Thoracic aorta endothelial cell (primary cell): ENCODE measurements around the gene RAF1. TPM values are rescaled to one million over a fixed set of nuclear protein-coding genes. Genes with fewer than 3 reads are reported as not detected.

Source experiments
- small RNA-seq: library from RNA; depleted of rRNA; stranded (forward); fragments of <200 nt; gene quantifications from one replicate; pipeline ENCODE3, GENCODE V24; 2012
- total RNA-seq: library from RNA; depleted of rRNA; stranded (reverse); fragments of >200 nt; gene quantifications from 2 replicates; pipeline ENCODE4 v1.2.3, GENCODE V29; 2012

RAF1 gene
- 86.0 and 92.1 TPM in 2 replicates for total RNA-seq

DNA sequence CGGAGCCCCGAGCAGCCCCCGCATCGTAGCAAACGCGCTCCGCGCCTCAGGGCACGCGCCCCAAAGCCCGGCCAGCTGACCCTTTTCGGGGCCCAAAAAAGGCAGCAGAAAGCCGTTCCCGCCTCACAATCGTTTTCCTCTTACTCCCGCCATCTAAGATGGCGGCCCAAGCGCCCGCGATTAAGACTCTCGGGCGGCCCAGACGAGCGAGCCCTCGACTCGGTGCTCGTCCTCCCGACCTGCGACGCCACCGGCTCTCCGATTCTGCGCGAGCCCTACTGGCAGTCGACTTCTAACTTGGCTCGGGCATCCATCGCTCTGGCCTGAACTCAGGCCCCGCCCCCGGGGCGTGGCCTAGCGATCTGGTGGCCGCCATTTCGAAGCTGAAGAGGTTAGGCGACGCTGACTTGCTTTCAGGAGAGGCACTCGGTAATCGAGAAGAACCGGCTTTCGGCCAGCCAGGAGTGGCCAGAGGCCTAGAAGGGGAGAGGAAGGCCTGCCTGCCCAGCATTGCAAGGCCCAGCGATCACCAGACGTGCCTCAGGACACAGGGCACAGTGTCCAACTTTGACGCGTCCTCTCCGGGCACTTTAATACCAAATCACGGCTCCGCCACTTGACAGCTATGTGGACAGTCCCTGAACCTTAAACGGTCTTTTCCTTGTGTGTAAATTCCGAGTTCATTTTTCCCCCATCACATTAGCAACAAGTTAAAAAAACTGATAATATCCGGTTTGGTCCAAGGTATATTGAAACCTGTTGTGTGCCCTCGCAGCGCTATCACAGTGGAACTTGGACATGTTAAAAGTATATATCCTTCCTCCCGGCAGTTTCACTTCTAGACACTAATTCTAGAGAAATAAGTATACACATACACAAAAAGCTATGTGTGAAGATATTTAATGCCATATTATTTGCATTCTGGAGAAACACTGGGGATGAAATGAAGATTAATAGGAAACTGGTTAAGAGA lies at the start of gene RAF1:
Gene RAF1 (minus strand): TSS at position 182 of the 973 bp plus-strand sequence. CDS start 45,396 bp downstream, outside the sequence.

DNA sequence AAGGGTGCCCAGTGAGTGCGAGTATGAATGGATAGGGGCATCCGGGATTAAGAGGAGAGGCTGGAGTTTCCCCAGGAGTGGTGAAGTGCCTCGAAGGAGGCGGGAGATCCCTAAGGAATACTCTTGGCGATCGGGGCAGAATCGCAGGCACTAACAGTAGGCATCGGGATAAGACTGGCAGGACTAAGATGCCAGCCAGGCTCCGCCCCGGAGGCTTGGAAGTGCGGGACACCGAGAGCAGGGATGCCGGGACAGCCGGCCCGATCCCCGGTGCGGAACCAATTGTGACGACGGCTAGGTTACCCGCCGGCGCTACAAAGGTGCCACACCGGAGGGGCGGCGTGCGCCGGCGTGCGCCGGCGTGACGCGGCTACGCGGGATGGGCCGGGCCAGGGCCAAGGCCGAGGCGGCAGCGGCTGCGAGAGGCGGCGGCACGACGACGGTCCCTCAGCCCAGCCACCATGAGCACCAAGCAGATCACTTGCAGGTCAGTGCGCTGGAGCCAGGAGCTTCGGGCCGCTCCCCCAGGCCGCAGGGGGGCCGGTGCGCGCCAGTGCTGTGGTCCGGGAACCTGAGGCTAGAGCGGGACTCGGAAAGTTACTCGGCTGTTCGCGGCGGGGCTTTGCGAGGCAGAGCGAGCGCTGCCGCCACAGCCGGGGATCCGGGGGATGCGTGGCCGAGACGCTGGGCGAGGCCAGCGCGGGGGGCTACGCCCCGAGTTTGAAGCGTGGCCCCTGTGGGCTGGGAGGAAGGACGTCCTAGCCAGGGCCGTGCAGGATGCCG lies 107.0 kb downstream of the RAF1 start, which contains the start of gene MKRN2:
Gene MKRN2 (plus strand): TSS at position 398 of the 783 bp plus-strand sequence. CDS start 64 bp downstream, at position 462.

DNA sequence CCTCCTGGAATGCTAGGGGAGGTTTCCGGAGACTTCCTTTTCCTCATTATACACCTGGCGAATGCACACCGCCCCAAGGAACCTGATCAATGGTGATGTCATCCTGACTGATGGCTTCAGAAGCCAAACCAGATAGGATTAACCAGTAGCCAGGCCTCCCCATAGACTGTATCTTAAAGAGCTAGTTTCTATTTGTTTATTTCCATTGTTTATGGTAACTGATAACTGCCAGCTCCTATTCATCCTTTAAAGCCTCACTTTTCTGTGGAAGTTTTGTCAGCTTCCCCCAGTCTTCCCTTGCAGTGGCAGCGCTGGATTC lies 118.5 kb downstream of the RAF1 start, which contains the start of gene MKRN2OS:
Gene MKRN2OS (minus strand): TSS at position 27 of the 319 bp plus-strand sequence. CDS start 35 bp downstream, outside the sequence.

Small RNAs within 50 kb of the gene (small RNA-seq; reads per million reads assigned to genes)
- not detected for gene CRIP1P1
- gene RF00017: not detected

Other genes with a start within 250 kb of the RAF1 start
- gene TSEN2, start 179.6 kb downstream of the RAF1 start, total RNA-seq: 16.6 and 23.3 TPM in 2 replicates
- gene MKRN2OS, start 118.6 kb downstream of the RAF1 start, total RNA-seq: not detected in 2 replicates
- 35.5 and 36.8 TPM in 2 replicates for gene MKRN2, start 107.0 kb downstream of the RAF1 start, total RNA-seq
- not detected in 2 replicates for gene TMEM40, start 95.1 kb upstream of the RAF1 start, total RNA-seq
- 1.6 and 4.5 TPM in 2 replicates for gene CAND2, start 132.6 kb upstream of the RAF1 start, total RNA-seq
- gene RPL32, start 177.4 kb upstream of the RAF1 start, total RNA-seq: 1,082 and 1,264 TPM in 2 replicates